ENCODE results near the gene ABI1.

DNA sequence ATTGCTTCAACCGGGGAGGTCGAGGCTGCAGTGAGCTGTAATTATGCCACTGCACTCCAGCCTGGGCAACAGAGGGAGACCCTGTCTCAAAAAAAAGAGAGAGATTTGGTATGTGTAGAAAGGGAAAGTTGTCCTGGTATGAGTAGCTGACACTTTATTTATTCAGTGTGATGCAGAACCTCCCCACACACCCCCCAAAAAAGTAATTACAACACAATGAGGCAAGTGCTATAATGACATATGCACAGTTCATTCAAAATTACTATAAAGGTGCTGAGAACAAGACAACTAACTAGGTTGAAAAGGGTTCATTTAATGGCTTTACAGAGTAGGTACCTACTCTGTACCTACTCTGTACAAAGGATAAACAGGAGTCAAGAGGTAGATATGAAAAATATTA is 83.1 kb downstream of the ABI1 start:
- TF ChIP-seq POLR2A (IDR thresholded peaks at IDR 0.05): no peak
- TF ChIP-seq, protein P1, sequence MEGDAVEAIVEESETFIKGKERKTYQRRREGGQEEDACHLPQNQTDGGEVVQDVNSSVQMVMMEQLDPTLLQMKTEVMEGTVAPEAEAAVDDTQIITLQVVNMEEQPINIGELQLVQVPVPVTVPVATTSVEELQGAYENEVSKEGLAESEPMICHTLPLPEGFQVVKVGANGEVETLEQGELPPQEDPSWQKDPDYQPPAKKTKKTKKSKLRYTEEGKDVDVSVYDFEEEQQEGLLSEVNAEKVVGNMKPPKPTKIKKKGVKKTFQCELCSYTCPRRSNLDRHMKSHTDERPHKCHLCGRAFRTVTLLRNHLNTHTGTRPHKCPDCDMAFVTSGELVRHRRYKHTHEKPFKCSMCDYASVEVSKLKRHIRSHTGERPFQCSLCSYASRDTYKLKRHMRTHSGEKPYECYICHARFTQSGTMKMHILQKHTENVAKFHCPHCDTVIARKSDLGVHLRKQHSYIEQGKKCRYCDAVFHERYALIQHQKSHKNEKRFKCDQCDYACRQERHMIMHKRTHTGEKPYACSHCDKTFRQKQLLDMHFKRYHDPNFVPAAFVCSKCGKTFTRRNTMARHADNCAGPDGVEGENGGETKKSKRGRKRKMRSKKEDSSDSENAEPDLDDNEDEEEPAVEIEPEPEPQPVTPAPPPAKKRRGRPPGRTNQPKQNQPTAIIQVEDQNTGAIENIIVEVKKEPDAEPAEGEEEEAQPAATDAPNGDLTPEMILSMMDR (IDR thresholded peaks at IDR 0.05): no peak

All from testis (tissue), 2 donors.